Suppressor macrophage treated with lipopolysaccharide for 4 hours (primary cell): ENCODE data around the gene TEX29.

Experiments used
- DNase-seq: peaks from one replicate; pipeline ENCODE4 v3.0.0-alpha.2; 2020

TEX29 gene

DNA sequence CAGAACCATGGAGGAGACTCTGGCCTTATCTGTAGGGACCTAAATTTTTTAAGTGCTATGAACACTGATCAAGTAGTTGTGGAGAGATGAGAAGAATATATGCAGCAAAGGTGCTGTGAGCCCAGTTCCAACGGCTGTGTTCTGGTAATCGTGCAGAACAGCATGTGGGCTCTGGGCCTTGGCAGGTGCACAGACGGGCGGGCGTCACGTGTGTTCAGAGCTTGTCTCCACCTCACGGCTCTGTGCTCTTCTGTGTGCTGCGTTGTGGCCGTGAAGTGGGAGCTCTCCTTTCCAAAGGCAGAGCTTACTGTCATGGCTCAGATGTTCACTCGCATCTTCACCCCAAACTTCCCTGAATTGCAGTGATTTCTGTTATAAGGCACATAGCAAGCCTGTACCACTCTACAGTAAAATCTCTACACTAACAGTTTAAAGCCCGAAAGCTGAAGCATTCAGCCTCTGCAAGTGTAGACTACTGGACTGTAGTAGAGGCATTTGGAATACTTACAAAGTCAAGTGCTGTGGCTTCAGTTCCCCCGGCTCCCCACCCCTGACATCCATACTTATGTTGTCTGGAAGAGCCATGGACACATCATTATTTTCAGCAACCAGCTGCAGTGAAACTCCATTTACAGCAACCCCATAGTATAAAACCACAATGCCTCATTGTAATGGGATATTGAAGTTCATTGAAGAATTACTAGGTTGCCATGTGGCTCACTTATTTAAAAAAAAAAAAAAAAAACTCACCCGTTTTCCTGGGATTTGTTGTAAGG is 27.5 kb upstream of the TEX29 start:
- no peak for DNase-seq

DNA sequence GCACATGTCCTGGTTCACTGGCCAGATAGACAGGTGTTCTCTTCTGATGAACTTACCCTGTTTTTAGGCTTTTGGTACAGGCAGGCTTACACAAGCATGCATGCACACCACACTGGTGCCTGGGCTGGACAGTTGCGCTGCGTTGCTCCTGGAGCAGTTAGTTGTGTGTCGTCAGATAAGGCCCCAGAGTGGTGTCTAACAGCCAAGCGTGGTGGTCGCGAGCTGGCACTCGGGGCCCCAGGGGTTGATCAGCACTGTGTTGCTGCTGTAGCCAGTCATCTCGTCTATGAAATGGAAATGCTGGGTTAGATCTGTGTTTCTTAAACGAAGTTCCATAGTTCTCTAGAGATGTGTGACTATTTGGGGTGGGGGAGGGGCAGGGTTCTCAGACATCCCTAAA is 24.6 kb upstream of the TEX29 start:
- no peak for DNase-seq

DNA sequence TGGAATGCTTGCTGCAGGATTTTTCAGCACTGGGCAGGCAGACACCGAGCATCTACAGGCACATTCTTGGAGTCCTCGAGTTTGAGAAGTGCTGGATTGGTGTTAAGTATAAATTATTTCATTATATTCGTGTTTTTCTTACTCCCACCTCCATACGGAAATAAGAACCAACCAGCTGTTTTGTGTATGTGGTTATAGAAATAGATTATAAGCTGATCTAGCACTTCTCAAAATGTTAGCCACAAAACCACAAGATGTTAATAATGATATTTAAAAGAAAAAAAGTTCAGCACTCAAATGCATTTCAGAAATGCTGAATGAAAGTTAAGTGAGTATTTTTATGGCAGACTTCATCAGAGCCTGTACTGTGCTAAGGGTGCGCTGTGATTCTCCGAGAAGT is 24.0 kb upstream of the TEX29 start:
- DNase-seq = no peak

DNA sequence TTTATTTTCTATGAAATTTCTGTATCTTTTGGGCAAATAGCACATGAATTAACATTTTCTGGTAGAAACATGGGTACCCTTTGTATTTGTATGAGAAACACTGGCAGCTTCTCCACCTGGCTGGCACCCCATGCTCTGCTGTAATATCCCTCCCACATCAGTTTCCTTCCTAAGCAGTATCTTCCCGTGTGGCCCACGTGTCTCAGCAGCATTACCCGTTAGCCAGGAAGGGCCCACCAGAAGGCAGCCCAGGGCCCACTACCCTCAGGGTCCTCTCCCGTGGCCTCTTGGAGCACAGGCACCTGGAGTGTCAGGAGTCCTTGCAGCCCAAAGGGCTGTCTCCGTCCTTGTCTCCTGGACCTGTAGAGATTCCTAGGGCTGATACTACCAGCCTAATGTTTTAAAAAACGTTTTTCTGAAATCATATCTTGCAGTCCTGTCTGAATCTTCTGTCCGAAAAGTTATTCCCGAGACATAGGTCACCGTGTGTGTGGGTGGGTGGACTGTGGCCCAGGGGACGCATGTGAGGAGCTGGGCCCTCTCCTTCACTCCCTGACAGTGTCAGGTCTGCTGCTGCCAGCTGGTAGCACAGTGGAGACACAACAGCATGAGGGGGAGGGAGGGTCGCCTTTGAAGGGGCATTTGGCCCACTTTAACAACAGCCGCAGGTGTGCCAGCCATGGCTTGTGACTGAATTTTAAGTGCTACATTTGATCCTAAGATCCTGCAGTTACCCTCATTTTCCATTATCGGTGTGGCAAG is 22.0 kb upstream of the TEX29 start:
- DNase-seq = no peak

DNA sequence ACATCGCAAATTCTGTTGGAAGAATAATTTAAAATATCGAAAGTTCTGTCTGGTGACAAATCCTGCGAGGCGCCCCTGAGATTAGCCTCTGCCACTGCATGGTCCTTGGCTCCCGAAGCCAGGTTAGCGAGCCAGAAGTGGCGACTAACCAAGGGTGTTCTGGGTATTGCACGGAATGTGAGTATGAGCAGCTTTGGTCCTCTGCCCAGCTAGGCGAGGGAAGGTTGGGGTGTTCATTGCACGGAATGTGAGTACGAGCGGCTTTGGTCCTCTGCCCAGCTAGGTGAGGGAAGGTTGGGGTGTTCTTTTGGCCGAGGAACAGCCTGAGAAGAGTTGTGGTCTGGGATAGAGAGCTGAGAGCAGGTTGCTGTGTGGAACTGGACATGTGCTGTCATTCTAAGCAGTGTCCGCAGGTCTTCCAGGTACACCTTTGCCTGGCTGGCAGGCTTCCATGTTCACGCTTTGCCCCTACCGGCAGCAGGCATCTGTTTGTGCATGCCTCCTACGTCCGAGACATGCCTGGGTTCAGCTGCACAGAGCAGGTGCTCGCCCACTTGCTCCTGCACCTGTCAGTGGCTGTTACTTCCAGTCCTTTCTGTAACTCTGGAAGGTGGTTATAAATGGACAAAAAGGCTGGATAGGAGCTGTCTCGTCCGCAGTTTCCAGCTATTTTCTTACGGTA is 18.3 kb upstream of the TEX29 start:
- no peak for DNase-seq

DNA sequence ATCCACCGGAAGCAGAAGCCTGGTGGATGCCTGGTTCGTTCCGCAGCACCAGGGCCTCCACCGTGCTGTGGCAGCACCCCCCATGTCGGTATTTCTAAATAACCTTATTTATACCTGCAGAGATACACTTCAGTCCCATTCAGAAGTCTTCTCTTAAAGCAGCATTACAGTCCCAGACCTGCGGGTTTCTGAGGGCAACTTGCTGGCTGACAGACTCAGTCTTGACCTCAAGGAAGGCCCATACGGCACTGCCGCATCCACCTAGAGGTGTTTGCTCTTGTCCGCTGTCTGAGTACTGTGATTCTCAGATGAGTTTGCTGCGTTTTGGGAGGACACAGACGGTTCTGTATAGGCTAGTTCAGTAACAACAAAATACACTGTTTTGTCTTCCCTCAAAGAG is 16.9 kb upstream of the TEX29 start:
- no peak for DNase-seq

DNA sequence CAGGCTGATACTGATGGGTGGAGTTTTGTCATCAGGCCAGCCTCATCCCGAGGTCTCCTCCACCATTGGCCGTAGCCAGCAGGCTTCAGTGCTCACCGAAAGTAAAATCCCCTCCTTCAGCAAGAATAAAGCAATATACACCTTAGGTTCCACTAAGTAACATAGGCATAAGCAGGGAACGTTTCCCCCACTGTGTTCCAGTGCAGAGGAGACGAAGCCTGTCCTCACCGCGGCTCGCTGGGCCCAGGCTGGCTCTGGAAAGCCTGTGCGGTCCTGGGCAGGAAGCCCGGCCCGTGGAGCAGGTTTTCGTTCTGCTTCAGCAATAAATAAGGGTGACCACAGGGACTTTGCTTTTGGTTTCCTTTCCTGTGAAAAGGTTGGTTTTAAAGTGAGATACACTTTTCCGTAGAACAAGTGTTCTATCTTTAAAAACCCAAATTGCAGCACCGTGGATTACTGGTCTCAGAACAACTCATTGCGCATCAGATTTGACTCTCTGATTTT is 16.3 kb upstream of the TEX29 start:
- no peak for DNase-seq

DNA sequence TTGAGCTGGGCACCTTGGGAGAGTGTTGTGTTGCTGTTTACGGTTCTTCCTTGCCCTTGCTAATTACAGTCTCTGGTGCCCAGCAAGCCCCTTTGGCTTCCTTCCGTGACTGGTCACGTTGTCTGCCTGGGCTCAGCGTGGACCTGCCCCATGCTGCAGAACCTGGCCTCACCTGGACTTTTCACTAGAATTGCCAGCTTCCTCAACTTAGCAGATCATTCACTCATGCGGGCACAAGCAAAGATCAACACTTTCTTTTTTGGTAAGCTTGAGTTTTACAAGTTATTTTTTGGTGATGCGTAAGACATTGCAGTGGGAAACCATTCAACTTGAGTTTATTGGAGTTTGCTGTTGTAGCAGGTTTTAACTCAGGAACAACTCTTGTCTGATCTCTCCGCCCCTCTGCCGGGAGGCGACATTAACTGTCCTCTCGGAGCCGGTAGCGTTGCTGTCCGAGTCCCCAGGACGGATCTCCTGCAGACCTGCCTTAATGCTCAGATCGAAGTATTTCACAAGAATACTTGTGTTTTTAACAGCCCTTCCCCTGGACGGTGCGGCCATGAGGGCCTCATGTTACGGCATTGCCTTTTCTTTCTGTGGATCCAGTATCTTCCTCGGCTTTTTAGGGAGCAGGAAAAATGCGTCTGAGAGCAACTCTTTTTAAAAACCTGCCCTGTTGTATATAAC is 15.7 kb upstream of the TEX29 start:
- DNase-seq = no peak

DNA sequence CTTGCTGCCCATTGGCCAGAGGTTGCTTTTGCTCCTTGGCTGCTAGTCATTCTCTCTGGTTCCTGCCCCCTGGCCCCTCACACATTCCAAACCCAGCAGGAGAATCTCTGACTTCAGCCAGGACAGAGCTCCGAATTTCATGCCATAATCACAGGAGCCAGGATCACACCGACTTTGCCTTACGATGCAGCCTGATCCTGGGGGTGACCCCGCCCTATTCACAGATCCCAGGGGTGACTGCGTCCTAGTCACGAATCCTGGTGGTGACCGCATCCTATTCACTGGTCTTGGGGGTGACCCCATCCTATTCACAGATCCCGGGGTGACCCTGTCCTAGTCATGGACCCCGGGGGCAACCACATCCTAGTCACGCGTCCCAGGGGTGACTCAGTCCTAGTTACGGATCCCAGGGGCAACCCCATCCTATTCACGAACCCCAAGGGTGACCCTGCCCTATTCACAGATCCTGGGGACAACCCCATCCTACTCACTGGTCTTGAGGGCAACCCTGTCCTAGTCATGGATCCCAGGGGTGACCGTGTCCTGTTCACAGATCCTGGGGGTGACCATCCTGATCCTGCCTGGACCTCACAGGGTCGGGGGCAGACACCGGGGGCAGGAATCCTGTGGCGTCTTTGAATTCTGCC is 7.4 kb upstream of the TEX29 start:
- no peak for DNase-seq

DNA sequence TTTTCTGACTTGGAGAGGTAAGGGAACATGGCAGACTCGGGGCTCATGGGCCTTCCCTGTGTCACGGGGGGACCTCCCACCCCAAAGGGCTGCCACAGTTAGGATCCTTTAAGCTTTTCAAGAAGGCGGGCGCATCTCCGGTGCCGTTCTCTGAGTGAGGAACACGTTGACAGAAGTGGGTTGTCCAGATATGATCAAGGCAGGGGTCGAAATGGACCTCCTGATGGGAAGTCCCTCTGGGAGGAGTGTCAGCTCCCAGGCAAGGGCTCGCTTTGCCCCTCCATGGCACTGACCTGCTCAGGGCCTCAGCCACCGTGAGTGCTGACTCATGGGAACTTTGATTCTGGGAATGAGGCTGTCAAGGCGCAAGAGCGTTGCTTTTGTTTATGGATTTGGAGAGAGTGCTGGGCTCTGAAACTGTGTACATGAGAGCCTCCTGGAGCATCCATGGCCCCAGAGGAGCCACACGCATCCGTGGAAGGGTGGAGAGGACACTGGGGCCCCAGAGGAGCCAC is 6.5 kb upstream of the TEX29 start:
- no peak for DNase-seq

DNA sequence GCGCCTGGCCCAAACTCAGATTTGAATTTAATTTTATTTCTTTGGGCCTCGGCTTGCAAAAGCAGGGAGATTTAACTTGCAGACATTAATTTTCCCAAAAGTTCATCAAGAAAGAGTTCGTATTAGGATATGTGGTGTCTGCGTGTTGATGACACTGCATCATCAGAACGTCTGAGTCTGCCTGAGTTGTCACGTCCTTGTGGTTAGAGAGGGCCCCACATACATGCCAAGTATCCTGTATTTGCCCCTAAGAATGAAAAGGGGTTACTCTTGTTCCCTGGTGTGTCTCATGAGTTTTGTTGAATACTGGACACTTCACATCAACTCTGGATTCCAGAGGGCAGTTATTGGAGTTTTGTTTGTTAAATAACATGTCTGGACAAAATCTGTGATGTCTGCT is 5.6 kb upstream of the TEX29 start:
- DNase-seq = no peak

DNA sequence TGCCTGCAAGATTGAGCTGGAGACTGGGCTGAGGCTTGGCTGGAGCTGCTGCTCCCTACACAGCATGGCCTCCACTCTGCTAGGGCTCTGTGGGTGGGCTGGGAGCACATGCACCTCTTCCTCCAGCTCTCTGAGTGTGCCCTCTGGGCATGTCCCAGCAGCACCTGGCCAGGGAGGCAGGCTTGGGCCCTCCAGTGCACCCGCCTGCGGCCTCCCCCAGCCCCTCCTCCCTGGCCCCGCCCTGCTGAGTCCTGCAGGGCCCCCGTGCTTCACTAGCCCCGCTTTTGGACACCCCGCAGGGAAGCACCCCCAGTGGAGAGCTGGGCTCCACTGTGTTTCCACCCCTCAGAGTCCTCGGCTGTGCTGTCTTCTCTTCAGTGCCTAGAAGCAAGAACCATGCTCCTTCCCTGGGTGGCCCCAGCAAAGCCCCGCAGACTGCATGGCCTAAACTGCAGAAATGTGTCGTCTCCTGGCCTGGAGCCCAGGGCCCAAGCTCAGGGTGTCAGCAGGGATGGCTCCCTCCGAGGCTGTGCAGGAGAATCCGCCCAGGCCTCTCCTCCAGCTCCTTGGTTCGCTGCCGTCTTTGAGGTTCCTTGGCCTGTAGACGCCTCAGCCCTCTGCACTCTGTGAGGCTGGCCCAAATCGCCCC is 5.0 kb upstream of the TEX29 start:
- no peak for DNase-seq

DNA sequence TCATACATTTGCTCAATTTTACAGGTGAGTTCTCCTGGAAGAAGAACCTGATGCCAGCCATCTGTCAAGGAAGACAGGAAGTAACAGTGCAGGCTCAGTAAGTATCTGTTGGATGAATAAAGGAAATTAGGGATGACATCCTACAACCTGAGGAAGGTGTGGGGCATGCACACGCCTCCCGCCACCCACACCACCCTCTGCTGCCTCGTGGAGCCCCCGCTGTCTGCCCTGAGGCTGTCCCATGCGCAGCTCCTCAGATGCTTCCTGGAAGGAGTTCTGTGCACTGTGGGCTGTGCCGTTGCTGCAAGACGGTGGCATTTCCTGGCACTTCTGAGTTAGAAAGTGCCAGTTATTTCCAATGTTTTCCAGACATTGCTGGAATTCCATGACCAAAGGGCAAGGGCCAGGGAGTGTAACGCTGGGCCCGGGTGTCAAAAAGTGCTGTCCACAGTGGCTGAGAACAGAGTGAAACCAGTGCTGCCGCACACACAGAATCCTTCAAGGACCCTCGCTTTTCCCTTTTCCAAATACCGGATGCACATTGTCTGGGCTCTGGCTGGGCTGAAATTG is 4.2 kb upstream of the TEX29 start:
- no peak for DNase-seq

DNA sequence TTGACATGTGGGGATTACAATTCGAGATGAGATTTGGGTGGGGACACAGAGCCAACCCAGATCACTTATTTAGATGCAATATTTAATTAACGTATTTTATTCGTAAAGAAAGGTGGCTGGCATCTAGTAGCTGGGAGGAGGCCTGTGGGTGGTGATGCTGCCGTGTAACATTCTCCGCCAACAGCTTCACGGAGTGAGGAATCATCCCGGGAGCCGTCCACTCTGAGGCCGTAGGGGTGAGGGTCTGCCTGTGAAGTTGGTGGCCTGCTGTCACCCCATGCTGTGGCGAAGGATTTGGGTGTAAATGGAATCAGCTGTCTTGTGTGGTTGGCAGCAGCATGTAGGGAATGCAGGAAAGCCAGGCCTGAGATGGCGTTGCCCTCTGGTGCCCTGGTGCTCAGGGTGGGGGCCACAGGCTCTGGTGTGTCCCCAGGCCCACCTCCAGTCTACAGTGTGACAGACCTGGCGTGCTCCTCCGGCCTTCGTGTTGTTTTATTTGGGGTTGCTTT is 3.3 kb upstream of the TEX29 start:
- no peak for DNase-seq

DNA sequence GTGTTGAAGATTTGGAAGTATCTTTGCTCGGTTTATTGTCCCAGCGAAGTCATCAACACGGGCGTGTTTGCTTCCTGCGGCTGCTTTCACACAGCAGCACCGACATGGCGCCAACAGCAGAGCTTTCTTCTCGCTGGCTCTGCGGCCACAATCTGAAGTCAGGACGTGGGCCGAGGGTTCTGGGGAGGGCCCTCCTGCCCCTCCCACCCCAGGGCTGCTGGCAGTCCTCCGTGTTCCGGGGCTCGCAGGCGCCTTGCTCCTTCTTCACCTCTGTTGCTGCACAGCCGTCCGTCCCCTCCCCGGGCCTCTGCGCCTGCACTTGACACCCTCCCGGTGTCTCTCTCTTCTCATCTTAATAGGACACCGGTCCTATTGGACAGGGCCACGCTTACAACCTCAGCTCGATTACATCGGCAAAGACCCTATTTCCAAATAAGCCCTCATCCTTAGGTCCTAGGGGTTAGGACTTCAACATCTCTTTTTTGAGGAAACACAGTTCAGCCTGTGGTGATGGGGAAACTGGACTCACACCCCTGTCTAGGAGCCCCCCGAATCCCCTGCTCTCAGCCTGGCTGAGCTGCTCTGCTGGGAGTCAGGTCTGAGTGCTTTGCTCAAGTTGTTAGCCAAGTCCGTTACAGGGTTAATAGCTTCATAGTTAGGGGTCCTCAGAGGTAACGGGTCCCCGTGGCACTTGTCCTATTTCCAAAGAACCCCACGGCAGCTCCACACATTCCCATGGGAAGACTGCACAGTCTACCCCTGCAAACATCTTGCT is 2.7 kb upstream of the TEX29 start:
- no peak for DNase-seq

DNA sequence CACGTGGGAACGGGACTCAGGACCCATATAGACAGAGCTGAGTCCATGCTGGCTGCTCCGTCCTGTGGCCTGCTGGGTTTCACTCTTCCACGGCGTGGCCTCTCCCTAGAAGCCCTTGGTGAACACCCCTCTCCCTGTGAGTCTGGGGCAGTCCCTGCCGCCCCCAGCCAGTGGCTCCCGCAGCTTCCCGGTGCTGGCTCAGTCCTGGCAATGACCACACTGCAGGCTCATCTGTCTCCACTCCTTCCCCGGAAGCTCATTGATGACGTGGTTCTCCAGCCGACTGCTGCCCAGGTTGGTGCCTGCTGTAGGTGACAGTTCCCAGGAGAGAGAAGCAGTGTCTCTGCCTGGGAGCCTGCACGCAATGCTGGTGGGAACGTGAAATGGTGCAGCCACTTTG is 2.1 kb upstream of the TEX29 start:
- no peak for DNase-seq

DNA sequence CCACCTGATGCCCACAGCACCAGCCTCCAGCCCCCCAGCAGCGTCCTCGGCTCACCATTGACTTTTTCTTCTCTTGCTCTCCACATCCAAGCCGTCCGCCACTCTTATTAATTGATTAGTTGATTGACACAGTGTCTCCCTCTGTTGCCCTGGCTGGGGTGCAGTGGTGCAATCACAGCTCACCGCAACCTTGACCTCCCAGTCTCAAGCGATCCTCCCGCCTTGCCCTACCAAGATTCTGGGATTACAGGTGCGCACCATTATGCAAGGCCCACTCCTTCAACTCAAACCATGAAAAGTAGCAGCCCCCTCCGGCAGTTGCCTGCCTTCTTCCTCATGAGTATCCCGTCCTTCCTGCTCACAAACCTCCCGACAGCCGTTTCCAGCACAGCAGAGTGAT is 921 bp upstream of the TEX29 start:
- no peak for DNase-seq

DNA sequence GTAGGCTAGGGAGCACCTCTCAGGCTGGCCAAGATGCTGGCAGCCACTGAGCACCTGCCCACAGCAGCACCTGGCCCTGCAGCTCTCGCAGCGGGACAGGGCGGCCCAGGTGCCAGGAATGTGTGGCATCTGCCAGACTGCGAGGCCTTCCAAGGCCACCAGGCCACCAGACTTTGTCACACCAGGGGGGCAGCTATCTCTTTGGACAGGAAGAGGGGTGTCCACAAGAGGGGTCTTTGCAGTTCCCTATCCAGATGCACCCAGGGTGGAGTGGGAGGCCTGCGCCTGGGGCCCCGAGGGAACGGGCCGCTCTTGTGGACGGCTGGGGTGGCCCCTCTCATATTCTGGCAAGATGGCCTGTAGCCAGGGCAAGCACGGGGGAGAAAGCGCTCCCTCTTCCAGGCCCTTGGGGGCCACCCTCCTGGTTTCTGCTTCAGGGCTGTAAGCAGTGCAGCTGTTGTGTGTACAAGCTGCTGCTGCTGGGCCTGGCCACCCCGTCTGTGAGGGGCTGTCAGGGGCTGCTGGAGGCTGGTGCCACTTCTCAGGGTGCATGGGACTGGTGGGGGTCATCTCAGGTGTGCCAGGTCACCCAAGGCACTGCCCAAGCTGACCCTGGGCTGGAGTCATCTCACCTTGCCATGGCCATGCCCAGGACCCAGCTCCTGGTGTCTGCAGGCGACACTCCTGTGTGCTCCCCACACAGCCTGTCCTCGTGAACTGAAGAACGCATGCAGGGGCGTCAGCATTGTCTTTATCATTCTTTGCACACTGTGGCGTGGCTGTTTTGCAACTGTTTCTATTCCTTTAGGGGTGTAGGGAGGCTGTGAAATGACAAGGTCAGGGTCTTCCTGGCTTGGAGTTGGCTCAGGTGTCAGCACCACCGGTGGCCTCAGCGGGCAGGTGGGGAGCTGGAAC is 1.8 kb downstream of the TEX29 start:
- DNase-seq = no peak

DNA sequence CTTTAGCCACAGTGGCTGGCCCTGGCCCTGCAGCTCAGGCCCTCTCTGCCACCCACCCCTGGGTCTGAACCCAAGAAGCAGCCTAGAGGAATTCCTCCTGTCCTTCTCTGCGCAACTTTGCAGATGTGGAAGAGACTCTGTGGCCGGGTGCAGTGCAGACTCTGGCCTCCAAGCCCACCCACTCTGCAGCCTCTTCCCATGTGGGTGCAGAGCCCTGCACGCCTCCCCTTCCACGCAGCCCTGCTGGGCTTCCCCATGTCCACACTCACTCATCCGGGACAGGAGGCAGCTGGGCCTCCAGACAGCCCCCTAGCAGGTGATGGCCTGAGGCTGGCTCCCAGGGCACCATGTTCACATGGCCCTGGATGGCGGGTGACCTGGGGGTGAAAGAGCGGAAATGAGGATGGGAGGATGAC is 2.5 kb downstream of the TEX29 start:
- DNase-seq = no peak
